Measurements from ENCODE around the gene ZNF330. TPM values are rescaled to one million over a fixed set of nuclear protein-coding genes. Genes with fewer than 3 reads are reported as not detected.
A peak's percentile ranks its signal among the peaks of the same experiment; 100 is the strongest.

The ZNF330 gene
- total and polyA plus RNA-seq, 2 of the 8 experiments (the other 6 are each of a cell fraction or from before 2014, with no cell fraction given): 17.7 to 44.3 TPM

DNA sequence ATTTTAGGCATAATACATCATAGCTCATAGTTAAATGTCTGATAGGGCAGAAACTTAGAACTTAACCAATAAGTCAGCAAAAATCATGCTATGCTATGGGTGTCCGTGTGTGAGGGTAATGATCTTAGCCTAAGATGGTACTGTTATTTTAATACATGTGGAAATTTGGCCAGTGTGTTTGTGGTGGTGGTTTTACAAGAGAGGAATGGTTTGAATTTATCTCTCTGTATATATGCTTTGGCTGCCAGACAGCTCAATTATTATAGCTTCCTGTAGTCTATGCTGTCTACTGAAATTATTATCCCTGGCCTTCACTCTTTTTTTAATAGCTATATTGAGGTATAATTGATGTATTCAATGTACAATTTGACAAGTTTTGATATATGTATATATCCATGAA is 21.3 kb downstream of the ZNF330 start (continued):
- no peak for TF ChIP-seq CHD2 (IDR thresholded peaks at IDR 0.05; ENCODE audit: low read length)

GRCh38 chr4:141244419-141244818 is 23.7 kb downstream of the ZNF330 start:
- H2BK120ac ChIP-seq (replicated peaks; ENCODE audit: low read depth, low read length): no peak overlapping the region
- H3K79me2 ChIP-seq (ENCODE audit: control insufficient read depth in 1 of 2, insufficient read depth in 2 of 2, low read length in 2 of 2): no peaks in the 10 kb centered on the region
- no peak overlapping the region for H3K56ac ChIP-seq (replicated peaks; ENCODE audit: insufficient read length, low read depth, low read length)
- no peaks in the 10 kb centered on the region for H3K27me3 ChIP-seq (replicated peaks in 1 of 4; ENCODE audit: control insufficient read depth in 3 of 4, extremely low read depth in 1 of 4, insufficient read depth in 3 of 4, low read length in 3 of 4)
- H4K20me1 ChIP-seq (replicated peaks in 1 of 2; ENCODE audit: control insufficient read depth in 1 of 2, insufficient read depth in 2 of 2, low read length in 2 of 2): no peaks in the 10 kb centered on the region
- H3K36me3 ChIP-seq (ENCODE audit: control insufficient read depth in 2 of 4, insufficient read depth in 4 of 4, low read length in 3 of 4): no peaks in the 10 kb centered on the region
- ChIA-PET CTCF (ENCODE audit: partially characterized antibody) (no interaction called here), POLR2A (ENCODE audit: partially characterized antibody) (no interaction called here)
- no peak overlapping the region for H2BK12ac ChIP-seq (ENCODE audit: low read depth, low read length)
- FAIRE-seq (no peak), DNase-seq (ENCODE audit: low read depth in 1 of 2, low spot score in 2 of 2) (no peak)
- 95% methylated on average over 1 of the region's 1 CpG; no CpG with 5 or more reads in 1 of the 2 experiments for WGBS, 2 experiments (ENCODE audit: extremely low coverage in 1 of 2, insufficient coverage in 1 of 2, insufficient read length in 1 of 2, insufficient replicate concordance in 2 of 2, low coverage in 1 of 2, low lambda C conversion rate in 2 of 2, missing lambda C conversion rate in 1 of 2)
- H4K91ac ChIP-seq (replicated peaks; ENCODE audit: insufficient read length, low read length): no peak overlapping the region
- peak; percentile 99 for TF ChIP-seq MAFK (IDR thresholded peaks at IDR 0.05; ENCODE audit: low read depth, low read length)
- TF ChIP-seq TBP (IDR thresholded peaks at IDR 0.05; ENCODE audit: low read depth, low read length): no peak
- TF ChIP-seq SP1 (IDR thresholded peaks at IDR 0.05; ENCODE audit: low read depth, low read length): no peak
- no peak for TF ChIP-seq CEBPB (IDR thresholded peaks at IDR 0.05; ENCODE audit: low read depth, low read length)
- H3K18ac ChIP-seq (ENCODE audit: extremely low read depth, low read length): no peak overlapping the region
- H3K9ac ChIP-seq (replicated peaks in 1 of 4; ENCODE audit: extremely low read depth in 1 of 4, low read depth in 3 of 4, low read length in 3 of 4): no peak overlapping the region
- H2BK5ac ChIP-seq (ENCODE audit: low read depth, low read length): no peak overlapping the region
- H3K23me2 ChIP-seq (ENCODE audit: low read depth, low read length): no peaks in the 10 kb centered on the region
- no peak overlapping the region for H3K4ac ChIP-seq (replicated peaks; ENCODE audit: insufficient read length, low read depth, low read length)
- no peak overlapping the region for H2BK20ac ChIP-seq (ENCODE audit: low read length)
- no peak overlapping the region for H3K4me3 ChIP-seq (ENCODE audit: extremely low read depth in 1 of 4, insufficient read depth in 2 of 4, low read depth in 3 of 4, low read length in 4 of 4)
- H2BK15ac ChIP-seq (ENCODE audit: low read length): no peak overlapping the region
- H2AFZ ChIP-seq (ENCODE audit: low read length): no peak overlapping the region
- H3K79me1 ChIP-seq (ENCODE audit: low read depth, low read length): no peaks in the 10 kb centered on the region
- H3K14ac ChIP-seq (ENCODE audit: insufficient read length): no peak overlapping the region
- H4K8ac ChIP-seq (ENCODE audit: extremely low read depth, insufficient read depth, low read length): no peak overlapping the region
- no peak overlapping the region for H3K27ac ChIP-seq (ENCODE audit: low read depth, low read length)
- no peak overlapping the region for H3K23ac ChIP-seq (ENCODE audit: insufficient read length)
- no peak overlapping the region for H2AK5ac ChIP-seq (ENCODE audit: low read depth, low read length)
- H3K4me1 ChIP-seq (replicated peaks in 1 of 4; ENCODE audit: control insufficient read depth in 3 of 4, insufficient read depth in 4 of 4, low read length in 3 of 4): no peaks in the 10 kb centered on the region
- H3K4me2 ChIP-seq (ENCODE audit: insufficient read depth in 1 of 2, low read depth in 2 of 2, low read length in 2 of 2): no peak overlapping the region
- H4K5ac ChIP-seq (ENCODE audit: insufficient read length, low read depth, low read length): no peak overlapping the region
- no peaks in the 10 kb centered on the region for H3K9me3 ChIP-seq (ENCODE audit: insufficient read depth in 2 of 2, low read depth in 1 of 2, low read length in 1 of 2)

Measured in H1 (cell line).